T-helper 17 cell (primary cell): ENCODE data around the gene ANAPC2. TPM values are rescaled to one million over a fixed set of nuclear protein-coding genes. Genes with fewer than 3 reads are reported as not detected.

Experiments used
- ATAC-seq: fragments of 150-1000 bp; cut with Tn5 transposase; 2 replicates; pipeline ENCODE4 v1.10.0; 2021; ENCODE audit warnings: mild to moderate bottlenecking, moderate library complexity
- DNase-seq, 3 donors: peaks; one replicate each; pipeline versions ENCODE4 v3.0.0 to v3.0.0-alpha.2; 2020 to 2021
- H3K9me3 ChIP-seq: one replicate; pipeline ENCODE4 v1.7.0; 2013; ENCODE audit warnings: low read length, mild to moderate bottlenecking; ENCODE audit not compliant: control insufficient read depth, poor library complexity, severe bottlenecking
- H3K27ac Mint-ChIP-seq: one replicate; pipeline ENCODE4 v1.8.0; 2022; ENCODE audit warnings: mild to moderate bottlenecking, moderate library complexity, mixed read lengths
- H3K27me3 Mint-ChIP-seq: one replicate; pipeline ENCODE4 v1.8.0; 2022; ENCODE audit warnings: mixed read lengths
- H3K36me3 Mint-ChIP-seq: one replicate; pipeline ENCODE4 v1.8.0; 2022; ENCODE audit warnings: low read depth, mixed read lengths
- H3K4me1 Mint-ChIP-seq: one replicate; pipeline ENCODE4 v1.8.0; 2022; ENCODE audit warnings: mild to moderate bottlenecking, mixed read lengths
- H3K4me3 Mint-ChIP-seq: one replicate; pipeline ENCODE4 v1.8.0; 2022; ENCODE audit warnings: mild to moderate bottlenecking, moderate library complexity, mixed read lengths
- total RNA-seq, 4 donors: library from RNA in 2 of 4; stranded (reverse) in 2 of 4; gene quantifications; one replicate each; pipeline ENCODE4 v1.2.3 and lab custom pipeline; 2022 to 2026

Gene ANAPC2
- total RNA-seq, 2 donors from 2014 or later: 114 to 116 TPM

GRCh38 chr9:137160716-137161557 lies 27.4 kb downstream of the ANAPC2 start:
- no peak for DNase-seq
- Mint-ChIP-seq H3K4me3 (no peak overlapping the region), H3K4me1 (peaks cover 17% of the 10 kb centered on the region), H3K27me3 (peaks cover 37% of the 10 kb centered on the region), H3K27ac (no peak overlapping the region), H3K36me3 (peaks cover 2% of the 10 kb centered on the region)
- no peaks in the 10 kb centered on the region for H3K9me3 ChIP-seq
- no peak for ATAC-seq

- H3K27ac Mint-ChIP-seq: no peak overlapping the region
- H3K36me3 Mint-ChIP-seq: peaks cover 2% of the 10 kb centered on the region
- no peaks in the 10 kb centered on the region for H3K9me3 ChIP-seq
- H3K4me1 Mint-ChIP-seq: peaks cover 17% of the 10 kb centered on the region
- peaks cover 46% of the 10 kb centered on the region for H3K27me3 Mint-ChIP-seq
- DNase-seq (no peak), ATAC-seq (no peak)
- no peak overlapping the region for H3K4me3 Mint-ChIP-seq
Measured at GRCh38 chr9:137160054-137160425, 28.3 kb downstream of the ANAPC2 start.

- no peaks in the 10 kb centered on the region for H3K9me3 ChIP-seq
- Mint-ChIP-seq H3K4me1 (peaks cover 17% of the 10 kb centered on the region), H3K27ac (no peak overlapping the region), H3K36me3 (peaks cover 2% of the 10 kb centered on the region), H3K27me3 (peaks cover 47% of the 10 kb centered on the region), H3K4me3 (no peak overlapping the region)
- DNase-seq: no peak
- ATAC-seq: no peak
Measured at GRCh38 chr9:137159105-137160053, 29.0 kb downstream of the ANAPC2 start.

- H3K27me3 Mint-ChIP-seq: peaks cover 44% of the 10 kb centered on the region
- ATAC-seq: no peak
- no peak for DNase-seq
- peaks cover 17% of the 10 kb centered on the region for H3K4me1 Mint-ChIP-seq
- H3K9me3 ChIP-seq: no peaks in the 10 kb centered on the region
- H3K27ac Mint-ChIP-seq: no peak overlapping the region
- H3K36me3 Mint-ChIP-seq: peaks cover 2% of the 10 kb centered on the region
- no peak overlapping the region for H3K4me3 Mint-ChIP-seq
Measured at GRCh38 chr9:137158625-137159024, 29.7 kb downstream of the ANAPC2 start.

- H3K9me3 ChIP-seq: no peaks in the 10 kb centered on the region
- peaks cover 2% of the 10 kb centered on the region for H3K36me3 Mint-ChIP-seq
- DNase-seq (no peak), ATAC-seq (no peak)
- peak overlapping the region; percentile 33 for H3K4me3 Mint-ChIP-seq
- H3K27ac Mint-ChIP-seq: no peak overlapping the region
- peaks cover 44% of the 10 kb centered on the region for H3K27me3 Mint-ChIP-seq
- H3K4me1 Mint-ChIP-seq: peaks cover 15% of the 10 kb centered on the region
Measured at GRCh38 chr9:137157618-137158415, 30.5 kb downstream of the ANAPC2 start.

- DNase-seq: peak; percentile 32 to 53 (median 46)
- Mint-ChIP-seq H3K27me3 (peaks cover 44% of the 10 kb centered on the region), H3K27ac (no peak overlapping the region)
Measured at GRCh38 chr9:137156567-137157375, 31.6 kb downstream of the ANAPC2 start.

GRCh38 chr9:137152844-137153405 lies 35.4 kb downstream of the ANAPC2 start:
- Mint-ChIP-seq H3K4me1 (peaks cover 4% of the 10 kb centered on the region), H3K4me3 (no peak overlapping the region), H3K27ac (no peak overlapping the region), H3K27me3 (peaks cover 22% of the 10 kb centered on the region), H3K36me3 (no peaks in the 10 kb centered on the region)
- DNase-seq (no peak), ATAC-seq (no peak)
- H3K9me3 ChIP-seq: no peaks in the 10 kb centered on the region

More at GRCh38 chr9:137156567-137157375, 31.6 kb downstream of the ANAPC2 start:
- peak overlapping the region; percentile 64 for H3K4me3 Mint-ChIP-seq
- peaks cover 2% of the 10 kb centered on the region for H3K36me3 Mint-ChIP-seq
- peaks cover 15% of the 10 kb centered on the region for H3K4me1 Mint-ChIP-seq
- ATAC-seq: peak; percentile 79
- no peaks in the 10 kb centered on the region for H3K9me3 ChIP-seq

- DNase-seq: no peak
- Mint-ChIP-seq H3K4me1 (no peaks in the 10 kb centered on the region), H3K36me3 (no peaks in the 10 kb centered on the region), H3K27ac (peak overlapping the region; percentile 67), H3K4me3 (no peak overlapping the region), H3K27me3 (peaks cover 19% of the 10 kb centered on the region)
- H3K9me3 ChIP-seq: no peaks in the 10 kb centered on the region
- peak; percentile 37 for ATAC-seq
Measured at GRCh38 chr9:137150617-137151457, 37.5 kb downstream of the ANAPC2 start.

- DNase-seq (no peak), ATAC-seq (no peak)
- no peaks in the 10 kb centered on the region for H3K9me3 ChIP-seq
- H3K27ac Mint-ChIP-seq: no peak overlapping the region
- no peaks in the 10 kb centered on the region for H3K36me3 Mint-ChIP-seq
- no peaks in the 10 kb centered on the region for H3K4me1 Mint-ChIP-seq
- H3K27me3 Mint-ChIP-seq: peaks cover 11% of the 10 kb centered on the region
- no peak overlapping the region for H3K4me3 Mint-ChIP-seq
Measured at GRCh38 chr9:137149942-137150616, 38.3 kb downstream of the ANAPC2 start.

- Mint-ChIP-seq H3K27me3 (peaks cover 5% of the 10 kb centered on the region), H3K4me1 (no peaks in the 10 kb centered on the region), H3K4me3 (no peak overlapping the region), H3K27ac (no peak overlapping the region), H3K36me3 (no peaks in the 10 kb centered on the region)
- ATAC-seq (no peak), DNase-seq (no peak)
- no peaks in the 10 kb centered on the region for H3K9me3 ChIP-seq
Measured at GRCh38 chr9:137149363-137149762, 39.0 kb downstream of the ANAPC2 start.

GRCh38 chr9:137148661-137149060 lies 39.7 kb downstream of the ANAPC2 start:
- DNase-seq: no peak

More at GRCh38 chr9:137148661-137149060, 39.7 kb downstream of the ANAPC2 start:
- H3K27me3 Mint-ChIP-seq: peaks cover 11% of the 10 kb centered on the region
- ATAC-seq: no peak
- no peak overlapping the region for H3K4me3 Mint-ChIP-seq
- H3K27ac Mint-ChIP-seq: no peak overlapping the region
- no peaks in the 10 kb centered on the region for H3K9me3 ChIP-seq
- no peaks in the 10 kb centered on the region for H3K4me1 Mint-ChIP-seq
- no peaks in the 10 kb centered on the region for H3K36me3 Mint-ChIP-seq
